Loucy (cell line): ENCODE results near the gene CABP4.

Experiments used
- CTCF ChIP-seq: fragments of 200-600 bp; sonication (generic); conservative IDR thresholded peaks from 2 replicates; pipeline ENCODE4 v1.5.1; 2014; ENCODE audit warnings: mild to moderate bottlenecking, antibody characterized with exemption, low read length
- EZH2phosphoT487 ChIP-seq: fragments of 200-600 bp; IDR thresholded peaks from 2 replicates; pipeline ENCODE4 v1.6.1; 2018; ENCODE audit warnings: antibody characterized with exemption, mild to moderate bottlenecking, moderate library complexity, borderline replicate concordance

GRCh38 chr11:67418476-67419281 lies 36.5 kb upstream of the CABP4 start:
- TF ChIP-seq CTCF (no peak), EZH2phosphoT487 (no peak)
